Epithelial cell of proximal tubule (primary cell): ENCODE measurements around the gene SLC28A3. TPM values are rescaled to one million over a fixed set of nuclear protein-coding genes. Genes with fewer than 3 reads are reported as not detected.
A peak's percentile ranks its signal among the peaks of the same experiment; 100 is the strongest.

Source experiments
- DNase-seq: peaks from one replicate; pipeline ENCODE4 v3.0.0-alpha.2; 2011; ENCODE audit warnings: low read depth
- H3K4me3 ChIP-seq: 2 replicates; pipeline ENCODE4 v1.5.1; 2011; ENCODE audit warnings: low read depth, mild to moderate bottlenecking, low read length
- CTCF ChIP-seq: conservative IDR thresholded peaks from 2 replicates; pipeline ENCODE4 v1.5.1; 2012; ENCODE audit warnings: low read depth, mild to moderate bottlenecking, low read length
- total RNA-seq: library from RNA; depleted of rRNA; stranded (reverse); fragments of >200 nt; gene quantifications from 2 replicates; pipeline ENCODE4 v1.2.3, GENCODE V29; 2015

Gene SLC28A3
- total RNA-seq, 1 donor from 2014 or later = 0.06 TPM

- no peak overlapping the region for H3K4me3 ChIP-seq
- no peak for DNase-seq
- TF ChIP-seq CTCF = no peak
Observed at GRCh38 chr9:84382720-84383119, 42.2 kb upstream of the SLC28A3 start.

- no peak for DNase-seq
- no peak overlapping the region for H3K4me3 ChIP-seq
- TF ChIP-seq CTCF = no peak
Observed at GRCh38 chr9:84381508-84381907, 41.0 kb upstream of the SLC28A3 start.

- no peak for TF ChIP-seq CTCF
- no peak for DNase-seq
- no peak overlapping the region for H3K4me3 ChIP-seq
Observed at GRCh38 chr9:84379740-84380139, 39.2 kb upstream of the SLC28A3 start.

- H3K4me3 ChIP-seq = no peak overlapping the region
- no peak for TF ChIP-seq CTCF
- no peak for DNase-seq
Observed at GRCh38 chr9:84375954-84376353, 35.4 kb upstream of the SLC28A3 start.

- no peak for DNase-seq
- no peak for TF ChIP-seq CTCF
- H3K4me3 ChIP-seq = no peak overlapping the region
Observed at GRCh38 chr9:84374516-84374915, 34.0 kb upstream of the SLC28A3 start.

GRCh38 chr9:84374013-84374412 is 33.5 kb upstream of the SLC28A3 start:
- no peak for TF ChIP-seq CTCF
- H3K4me3 ChIP-seq = no peak overlapping the region
- no peak for DNase-seq

- H3K4me3 ChIP-seq = no peak overlapping the region
- TF ChIP-seq CTCF = no peak
- DNase-seq = peak; percentile 57
Observed at GRCh38 chr9:84371737-84372136, 31.2 kb upstream of the SLC28A3 start.
